IPS DF 6.9 (cell line): ENCODE measurements around the gene PLAC9.
"Not testable (repeated sequence)": the region's sequence is repeated elsewhere in the genome, so short reads cannot be mapped to it uniquely, and the experiment has no call there.

Experiments used
- DNase-seq: peaks from one replicate; pipeline ENCODE4 v3.0.0-alpha.2; 2013; ENCODE audit warnings: low read depth, low spot score
- H3K27ac ChIP-seq: one replicate; pipeline ENCODE4 v1.5.1; 2013; ENCODE audit warnings: low read length, control low read depth
- H3K27me3 ChIP-seq: 2 replicates; pipeline ENCODE4 v1.6.1; 2013; ENCODE audit warnings: mild to moderate bottlenecking, low read length; ENCODE audit not compliant: control insufficient read depth, insufficient read depth
- H3K36me3 ChIP-seq: 2 replicates; pipeline ENCODE4 v1.6.1; 2013; ENCODE audit warnings: low read length; ENCODE audit not compliant: control insufficient read depth, insufficient read depth
- H3K4me1 ChIP-seq: 2 replicates; pipeline ENCODE4 v1.6.1; 2013; ENCODE audit warnings: low read length; ENCODE audit not compliant: control insufficient read depth, insufficient read depth
- H3K4me3 ChIP-seq: 2 replicates; pipeline ENCODE4 v1.5.1; 2013; ENCODE audit warnings: mild to moderate bottlenecking, low read length
- H3K9me3 ChIP-seq: 2 replicates; pipeline ENCODE4 v1.6.1; 2013; ENCODE audit warnings: low read length, inconsistent platforms; ENCODE audit not compliant: control insufficient read depth, insufficient read depth
- WGBS: extraction: QIAGEN DNeasy Blood & Tissue Kit; methylation state at CpG from one replicate; pipeline ENCODE4 v1.1.7; 2013; ENCODE audit warnings: mixed read lengths, missing lambda C conversion rate; ENCODE audit not compliant: insufficient read length, insufficient coverage; 5-methylcytosine and 5-hydroxymethylcytosine counted together

Gene PLAC9

DNA sequence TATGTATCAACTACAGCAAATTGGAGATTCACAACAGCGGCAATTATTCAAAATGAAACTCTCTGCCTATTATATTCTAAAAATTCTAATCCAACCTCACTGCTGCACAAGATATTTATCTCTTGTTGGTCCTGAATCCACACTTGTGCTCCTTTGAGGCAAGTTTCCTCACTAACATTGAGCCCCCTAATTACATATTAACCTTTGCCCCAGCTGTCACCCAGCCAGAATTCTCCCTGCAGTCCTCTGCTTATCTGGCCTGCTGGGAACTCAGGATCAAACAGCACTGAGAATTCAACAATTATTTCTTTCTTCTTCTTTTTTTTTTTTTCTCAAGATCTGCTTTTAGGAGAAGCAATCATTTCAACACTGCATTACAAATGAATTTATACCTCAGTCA, 21.5 kb upstream of the PLAC9 start:
- Histone ChIP-seq H3K36me3 (no peaks in the 10 kb centered on the region), H3K9me3 (peaks cover 3% of the 10 kb centered on the region), H3K27ac (no peak overlapping the region), H3K27me3 (no peaks in the 10 kb centered on the region), H3K4me3 (no peak overlapping the region), H3K4me1 (no peaks in the 10 kb centered on the region)
- DNase-seq = no peak
- no CpG with 5 or more reads among the region's 1 CpG for WGBS

DNA sequence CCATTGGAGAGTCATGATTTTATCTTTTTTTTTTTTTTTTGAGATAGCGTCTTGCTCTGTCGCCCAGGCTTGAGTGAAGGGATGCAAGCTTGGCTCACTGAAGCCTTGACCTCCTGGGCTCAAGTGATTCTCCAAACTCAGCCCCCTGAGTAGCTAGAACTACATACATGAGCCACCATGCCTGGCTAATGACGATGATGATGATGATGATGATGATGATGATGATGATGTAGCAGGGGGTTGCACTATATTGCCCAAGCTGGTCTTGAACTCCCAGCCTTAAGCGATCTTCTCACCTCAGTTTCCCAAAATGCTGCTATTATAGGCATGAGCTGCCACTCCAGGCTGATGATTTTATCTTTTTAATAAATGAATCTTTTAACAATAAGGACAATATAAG, 13.9 kb upstream of the PLAC9 start:
- Histone ChIP-seq H3K4me1 (no peaks in the 10 kb centered on the region), H3K9me3 (no peaks in the 10 kb centered on the region), H3K27ac (no peak overlapping the region), H3K36me3 (no peaks in the 10 kb centered on the region), H3K27me3 (no peaks in the 10 kb centered on the region), H3K4me3 (no peak overlapping the region)
- no CpG with 5 or more reads among the region's 4 CpGs for WGBS
- no peak for DNase-seq

GRCh38 chr10:80122110-80122710, 10.3 kb upstream of the PLAC9 start:
- DNase-seq = no peak

DNA sequence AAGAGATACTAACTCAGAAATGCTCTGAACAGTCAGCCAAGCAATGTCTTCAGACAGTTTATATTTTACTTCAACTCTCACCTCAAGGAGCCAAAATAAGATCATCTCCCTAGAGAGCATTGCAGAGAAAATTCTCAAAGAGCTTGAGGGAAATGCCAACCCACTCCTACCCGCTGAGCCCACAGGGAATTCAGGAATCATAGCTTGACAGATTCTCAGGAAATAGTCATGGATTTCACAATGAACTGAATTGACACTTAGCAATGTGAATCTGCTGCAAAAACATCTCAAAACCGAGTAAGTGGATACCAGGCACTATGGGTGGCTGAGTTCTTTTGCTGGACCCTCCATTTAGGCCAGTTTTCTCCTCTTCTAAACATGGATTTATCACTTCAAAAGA, 9.8 kb upstream of the PLAC9 start:
- Histone ChIP-seq H3K4me1 (no peaks in the 10 kb centered on the region), H3K36me3 (no peaks in the 10 kb centered on the region)
- WGBS = no CpG with 5 or more reads among the region's 2 CpGs

More at GRCh38 chr10:80122110-80122710, 10.3 kb upstream of the PLAC9 start:
- no peaks in the 10 kb centered on the region for H3K4me1 ChIP-seq
- no peak overlapping the region for H3K27ac ChIP-seq
- H3K4me3 ChIP-seq = no peak overlapping the region
- H3K27me3 ChIP-seq = no peaks in the 10 kb centered on the region
- H3K9me3 ChIP-seq = no peaks in the 10 kb centered on the region
- H3K36me3 ChIP-seq = no peaks in the 10 kb centered on the region

DNA sequence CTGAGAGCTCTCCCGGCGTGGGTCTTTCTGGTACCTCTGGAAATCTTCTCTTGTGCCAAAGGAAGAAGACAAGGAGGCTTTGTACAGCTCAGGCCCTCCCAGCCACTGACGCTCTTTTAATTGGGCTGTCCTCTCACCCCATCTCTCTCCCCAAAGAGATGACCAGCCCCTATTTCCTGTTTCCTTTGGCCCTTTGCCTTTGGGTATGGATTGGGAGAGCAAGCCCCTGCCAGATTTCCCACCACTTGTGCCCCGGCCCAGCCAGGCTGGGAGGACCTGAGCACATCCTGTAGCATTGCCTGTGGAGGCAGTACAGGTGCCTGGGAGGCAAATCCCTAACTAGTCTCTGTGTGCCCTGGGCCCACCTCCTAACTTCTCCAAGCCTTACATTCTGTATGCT, 5.7 kb upstream of the PLAC9 start:
- no peaks in the 10 kb centered on the region for H3K9me3 ChIP-seq
- DNase-seq = no peak
- H3K27ac ChIP-seq = no peak overlapping the region
- H3K36me3 ChIP-seq = no peaks in the 10 kb centered on the region
- no CpG with 5 or more reads among the region's 4 CpGs for WGBS
- no peaks in the 10 kb centered on the region for H3K27me3 ChIP-seq
- no peak overlapping the region for H3K4me3 ChIP-seq
- peaks cover 2% of the 10 kb centered on the region; the same call in 1 of the 2 replicates for H3K4me1 ChIP-seq

More for the DNA sequence above, 9.8 kb upstream of the PLAC9 start:
- no peak overlapping the region for H3K4me3 ChIP-seq
- no peak overlapping the region for H3K27ac ChIP-seq
- DNase-seq = no peak
- H3K9me3 ChIP-seq = no peaks in the 10 kb centered on the region
- no peaks in the 10 kb centered on the region for H3K27me3 ChIP-seq

DNA sequence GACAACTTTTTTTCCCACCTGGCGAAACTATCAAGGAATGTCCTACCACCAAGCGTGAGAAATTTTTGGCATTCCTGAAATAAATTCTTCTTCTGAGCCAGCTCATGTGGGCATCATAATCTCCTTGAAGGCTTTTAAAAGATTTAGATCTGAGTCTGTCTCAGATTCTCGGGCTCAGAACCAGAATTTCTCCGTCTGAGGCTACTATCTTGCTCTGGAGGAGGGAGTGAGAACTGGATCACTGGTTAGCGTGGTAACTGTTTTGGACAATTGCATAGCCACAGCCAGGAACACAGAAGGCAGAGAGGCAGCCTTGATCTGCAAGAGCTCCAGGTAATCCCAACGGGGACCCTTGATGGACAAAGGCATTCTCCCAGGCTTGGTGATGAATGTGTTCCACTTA, 1.0 kb upstream of the PLAC9 start:
- WGBS = no CpG with 5 or more reads among the region's 6 CpGs
- no peak for DNase-seq
- Histone ChIP-seq H3K27me3 (peaks cover 2% of the 10 kb centered on the region; the same call in 1 of the 2 replicates), H3K27ac (no peak overlapping the region), H3K9me3 (no peaks in the 10 kb centered on the region), H3K4me1 (peaks cover 6% of the 10 kb centered on the region; the same call in 1 of the 2 replicates), H3K36me3 (no peaks in the 10 kb centered on the region), H3K4me3 (no peak overlapping the region)

GRCh38 chr10:80133206-80133605, 676 bp downstream of the PLAC9 start:
- no peak overlapping the region for H3K27ac ChIP-seq
- no CpG with 5 or more reads among the region's 6 CpGs for WGBS
- no peaks in the 10 kb centered on the region for H3K9me3 ChIP-seq
- H3K36me3 ChIP-seq = no peaks in the 10 kb centered on the region
- peaks cover 6% of the 10 kb centered on the region; the same call in 1 of the 2 replicates for H3K4me1 ChIP-seq
- no peak overlapping the region for H3K4me3 ChIP-seq
- peaks cover 2% of the 10 kb centered on the region; the same call in 1 of the 2 replicates for H3K27me3 ChIP-seq
- DNase-seq = no peak

DNA sequence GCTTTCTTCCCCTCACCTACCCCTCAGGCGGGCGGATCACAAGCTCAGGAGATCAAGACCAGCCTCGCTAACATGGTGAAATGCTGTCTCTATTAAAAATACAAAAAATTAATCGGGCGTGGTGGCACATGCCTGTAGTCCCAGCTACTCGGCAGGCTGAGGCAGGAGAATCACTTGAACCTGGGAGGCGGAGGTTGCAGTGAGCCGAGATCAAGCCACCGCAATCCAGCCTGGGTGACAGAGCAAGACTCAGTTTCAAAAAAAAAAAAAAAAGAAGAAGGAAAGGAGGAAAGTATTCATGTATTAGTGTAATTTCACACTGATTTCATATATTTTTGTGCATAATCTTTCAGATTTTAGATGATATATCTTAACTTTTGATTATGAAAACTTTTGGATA, 1.2 kb downstream of the PLAC9 start:
- no CpG with 5 or more reads among the region's 9 CpGs for WGBS
- H3K27me3 ChIP-seq, H3K27ac ChIP-seq, H3K36me3 ChIP-seq, H3K4me3 ChIP-seq, H3K4me1 ChIP-seq, DNase-seq, H3K9me3 ChIP-seq: not testable (repeated sequence)

- no CpG with 5 or more reads among the region's 8 CpGs for WGBS
- Histone ChIP-seq H3K27me3 (peaks cover 2% of the 10 kb centered on the region; the same call in 1 of the 2 replicates), H3K27ac (no peak overlapping the region), H3K9me3 (no peaks in the 10 kb centered on the region), H3K4me3 (no peak overlapping the region), H3K36me3 (no peaks in the 10 kb centered on the region), H3K4me1 (peaks cover 6% of the 10 kb centered on the region; the same call in 1 of the 2 replicates)
- no peak for DNase-seq
Measured at GRCh38 chr10:80136134-80136571, 3.6 kb downstream of the PLAC9 start.

- peaks cover 4% of the 10 kb centered on the region; the same call in 1 of the 2 replicates for H3K4me1 ChIP-seq
- no peak overlapping the region for H3K4me3 ChIP-seq
- no peak overlapping the region for H3K27ac ChIP-seq
- no peaks in the 10 kb centered on the region for H3K36me3 ChIP-seq
- DNase-seq = no peak
- no CpG with 5 or more reads among the region's 14 CpGs for WGBS
- peaks cover 2% of the 10 kb centered on the region; the same call in 1 of the 2 replicates for H3K27me3 ChIP-seq
- no peaks in the 10 kb centered on the region for H3K9me3 ChIP-seq
Measured at GRCh38 chr10:80137031-80137862, 4.7 kb downstream of the PLAC9 start.
